Measurements from ENCODE around the gene AFF1.

Gene AFF1

DNA sequence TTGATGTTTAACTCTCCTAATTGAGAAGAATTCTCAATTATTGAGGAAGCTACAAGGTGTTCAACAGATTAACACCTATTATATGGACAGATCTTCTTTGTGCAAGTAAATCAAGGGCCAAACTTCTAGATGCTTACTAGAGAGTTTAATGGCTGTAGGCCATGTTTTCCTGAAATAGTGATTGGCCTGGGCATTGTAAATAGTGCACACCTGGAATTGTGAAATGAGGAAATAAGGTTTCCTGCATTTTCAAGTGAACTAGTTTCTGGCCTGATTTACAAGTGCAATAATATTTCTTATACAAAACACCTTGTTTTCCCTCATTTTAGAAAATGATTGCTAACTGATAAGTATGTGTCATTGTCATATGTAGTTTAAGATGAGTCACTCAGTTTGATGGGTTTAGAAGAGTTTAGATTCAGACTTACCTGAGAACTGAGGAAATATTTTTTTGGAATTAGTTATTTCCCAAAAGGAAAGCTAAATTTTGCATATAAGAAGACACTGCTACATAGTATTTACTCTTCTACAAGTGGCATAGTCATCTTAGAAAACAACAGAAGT is 21.2 kb downstream of the AFF1 start:
- no peak for DNase-seq (ENCODE audit: low read depth)

GRCh38 chr4:86957215-86957614 is 22.4 kb downstream of the AFF1 start:
- DNase-seq (ENCODE audit: low read depth): no peak

DNA sequence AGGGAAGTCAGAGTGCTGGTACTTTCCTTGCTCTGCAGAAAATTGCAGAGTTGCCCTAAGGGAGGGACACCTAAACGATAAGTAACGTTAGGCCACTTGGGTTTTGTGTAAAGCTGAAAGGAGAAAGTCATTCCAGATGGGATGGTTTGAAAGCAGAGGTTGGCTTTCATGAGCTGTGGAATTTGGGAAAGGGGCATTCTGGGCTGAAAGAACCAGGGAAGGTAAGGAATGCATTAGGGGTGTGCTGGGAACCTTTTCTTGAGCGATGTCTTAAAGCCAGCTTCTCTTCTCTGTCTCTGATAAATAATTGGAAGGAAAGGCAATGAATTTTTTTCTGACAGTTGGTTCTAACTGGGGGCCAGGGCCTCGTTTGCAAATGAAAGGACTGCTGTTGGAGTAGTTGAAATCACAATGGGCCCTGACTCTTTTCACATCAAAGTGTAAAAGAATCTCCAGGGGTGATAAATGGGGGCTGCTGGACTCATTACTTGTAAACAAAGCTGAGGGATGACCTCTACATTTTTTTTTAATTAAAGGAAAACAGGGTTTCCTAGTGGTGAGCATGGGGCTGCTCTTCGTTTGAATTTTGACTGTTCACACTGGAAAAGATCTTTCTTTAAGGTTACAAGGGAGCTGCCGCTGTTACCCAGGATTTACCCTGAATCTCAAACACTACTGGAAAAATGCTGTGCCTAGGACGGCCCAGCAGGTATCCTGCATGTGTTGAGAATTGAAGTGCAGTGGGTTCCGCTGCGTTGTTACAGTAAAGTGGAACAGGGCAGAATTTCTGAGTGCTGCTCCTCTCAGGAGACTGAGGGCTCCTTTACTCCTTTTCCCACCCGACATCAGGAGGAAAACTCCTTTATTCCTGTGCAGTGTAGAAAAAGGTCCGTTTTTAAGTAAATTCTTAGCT is 25.0 kb downstream of the AFF1 start:
- no peak for DNase-seq (ENCODE audit: low read depth)

DNA sequence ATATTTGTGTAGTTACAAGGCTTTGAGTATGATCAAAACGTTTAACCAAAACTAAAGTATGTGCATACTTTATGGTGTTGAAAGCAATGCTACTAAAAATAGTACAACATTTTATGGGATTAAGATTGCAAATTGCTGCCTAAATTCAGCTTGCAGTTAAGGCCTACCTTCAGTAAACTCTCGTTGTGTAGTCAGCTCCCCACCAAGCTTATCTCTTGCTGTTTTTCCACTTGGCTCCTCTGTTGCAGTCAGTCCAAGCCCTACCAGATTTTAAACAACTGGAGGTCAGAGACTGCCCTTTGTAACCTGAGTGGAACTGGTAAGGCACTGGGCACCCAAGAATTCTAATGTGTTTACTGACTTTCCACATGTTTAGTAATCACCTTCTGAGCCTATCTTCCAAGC is 25.7 kb downstream of the AFF1 start:
- no peak for DNase-seq (ENCODE audit: low read depth)

- DNase-seq (ENCODE audit: low read depth): no peak
These were observed 26.3 kb downstream of the AFF1 start for GRCh38 chr4:86961116-86961515.

DNA sequence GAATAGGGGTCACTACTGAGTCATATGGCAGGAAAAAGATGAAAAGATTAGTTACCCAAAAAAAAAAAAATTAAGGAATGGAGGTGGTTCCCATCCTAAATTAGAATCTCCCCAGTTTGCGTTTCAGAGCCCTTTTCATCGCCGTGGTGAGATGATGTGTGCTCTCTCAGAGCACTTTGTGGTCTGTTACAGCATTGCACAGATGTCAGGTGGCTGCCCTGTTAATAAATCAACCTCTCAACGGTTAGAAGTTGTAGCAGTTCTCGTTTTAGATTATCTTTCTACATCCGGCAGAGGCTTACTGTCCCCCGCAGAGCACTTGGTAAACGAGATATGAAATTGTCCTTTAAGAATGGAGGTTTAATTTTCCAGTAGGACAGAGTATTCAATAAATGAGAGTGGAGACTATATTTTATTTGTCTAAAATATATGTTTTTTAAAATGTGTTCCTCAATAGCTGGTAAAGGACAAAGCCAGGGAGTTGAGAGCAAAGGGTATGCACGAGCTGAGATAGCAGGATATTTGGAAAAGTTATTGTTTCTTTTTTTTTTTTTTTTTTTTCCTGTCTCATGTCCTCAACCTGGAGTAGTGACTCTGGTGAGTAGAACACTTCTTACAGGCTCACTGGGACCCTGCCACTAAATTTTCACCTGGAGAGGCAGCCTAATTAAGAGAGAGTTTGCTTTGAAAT is 26.9 kb downstream of the AFF1 start:
- DNase-seq (ENCODE audit: low read depth): no peak

DNA sequence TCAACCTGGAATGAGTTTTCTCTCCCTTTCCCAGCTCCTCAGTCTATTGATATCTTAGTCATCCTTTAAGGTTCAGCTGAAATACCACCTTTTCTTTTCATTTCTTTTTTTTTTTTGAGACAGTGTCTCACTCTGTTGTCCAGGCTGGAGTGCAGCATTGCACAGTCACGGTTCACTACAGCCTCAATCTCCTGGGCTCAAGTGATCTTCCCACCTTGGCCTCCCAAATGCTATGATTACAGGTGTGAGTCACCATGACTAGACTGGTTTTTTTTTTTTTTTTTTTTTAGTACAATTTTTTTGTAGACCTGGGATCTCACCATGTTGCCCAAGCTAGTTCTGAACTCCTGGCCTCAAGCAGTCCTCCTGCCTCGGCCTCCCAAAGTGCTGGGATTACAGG is 28.9 kb downstream of the AFF1 start:
- no peak for DNase-seq (ENCODE audit: low read depth)

DNA sequence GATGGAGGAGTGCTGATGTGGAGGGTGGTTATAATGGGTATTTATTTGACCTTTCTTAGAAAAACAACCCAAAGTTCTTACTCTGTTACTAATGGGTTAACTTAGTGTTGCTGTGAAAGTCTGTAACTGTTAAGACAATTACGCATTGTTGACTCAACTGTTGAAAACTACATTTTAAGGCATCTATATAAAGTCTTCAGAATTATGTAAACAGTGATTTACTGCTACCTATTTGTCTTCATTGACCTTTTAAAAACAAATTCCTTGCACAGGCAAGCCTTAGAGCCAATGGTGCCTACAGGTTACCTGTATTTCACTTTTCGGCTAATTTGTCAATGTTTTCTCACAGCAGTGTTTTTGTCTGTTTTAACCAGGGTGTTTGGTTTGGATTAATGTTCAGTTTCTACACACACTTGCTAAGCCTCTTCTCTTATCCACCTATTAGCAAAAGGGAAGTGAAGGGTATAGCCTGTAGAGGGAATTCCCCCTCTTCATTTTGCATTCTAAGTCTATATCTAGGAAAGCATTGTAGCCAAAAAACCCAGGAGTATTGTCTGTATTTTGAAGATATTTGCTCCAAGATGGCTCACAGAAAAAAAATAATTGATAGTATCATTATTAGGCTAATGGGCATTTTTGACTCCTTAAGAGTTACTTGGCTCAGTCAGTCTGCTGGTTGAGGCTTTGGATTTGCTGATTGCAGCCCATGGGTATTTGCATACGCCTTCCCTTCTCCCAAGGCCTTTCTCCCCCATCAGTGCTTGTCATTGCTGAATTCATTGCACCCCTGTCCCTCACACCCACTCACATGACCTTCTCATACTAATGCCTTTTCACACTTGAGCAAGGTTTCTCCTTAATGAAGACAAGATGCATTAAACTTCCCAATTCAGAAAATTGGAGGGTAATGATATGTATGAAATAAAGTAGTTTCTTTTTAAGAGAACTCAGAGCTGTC is 30.5 kb downstream of the AFF1 start:
- DNase-seq (ENCODE audit: low read depth): no peak

DNA sequence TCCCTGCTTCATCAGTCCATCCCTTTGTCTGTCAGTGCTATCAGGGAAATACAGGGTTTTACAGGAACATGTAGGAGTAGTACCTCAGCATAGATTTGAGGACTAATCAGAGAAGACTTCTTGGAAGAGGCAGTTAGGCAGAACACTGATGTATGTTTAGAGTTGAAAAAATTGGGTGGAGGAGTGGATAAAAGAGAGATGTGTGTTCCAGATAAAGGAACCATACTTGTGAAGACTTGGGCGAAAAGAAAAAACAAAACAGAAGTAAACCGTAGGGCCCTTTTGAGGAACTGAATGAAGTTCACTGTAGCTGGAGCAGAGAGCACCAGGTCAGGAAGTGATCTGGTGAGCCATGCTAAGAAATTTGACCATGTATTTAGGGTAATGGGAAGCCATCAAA is 32.3 kb downstream of the AFF1 start:
- no peak for DNase-seq (ENCODE audit: low read depth)

GRCh38 chr4:86967798-86968197 is 33.0 kb downstream of the AFF1 start:
- DNase-seq (ENCODE audit: low read depth): no peak

DNA sequence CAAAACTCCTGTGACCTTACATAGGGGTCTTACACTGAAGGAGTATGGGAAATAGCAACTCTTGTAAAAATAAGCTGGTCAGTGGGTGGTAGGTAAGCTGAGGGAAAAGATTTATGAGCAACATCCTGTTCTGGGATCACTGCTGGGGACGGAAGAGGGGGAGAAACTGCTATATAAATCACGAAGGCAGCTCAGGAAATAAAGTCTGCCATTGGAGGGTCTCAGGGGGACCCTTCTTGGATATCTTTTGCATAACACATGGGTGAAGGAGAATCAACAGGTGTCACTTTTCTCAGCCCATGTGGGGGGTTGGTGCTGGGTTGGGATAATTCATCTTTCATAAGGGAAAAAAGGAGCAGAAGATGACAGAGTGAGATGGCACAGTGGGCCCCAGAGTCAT is 33.7 kb downstream of the AFF1 start:
- no peak for DNase-seq (ENCODE audit: low read depth)

GRCh38 chr4:86970447-86971354 is 35.9 kb downstream of the AFF1 start:
- no peak for DNase-seq (ENCODE audit: low read depth)

- no peak for DNase-seq (ENCODE audit: low read depth)
These were observed 36.5 kb downstream of the AFF1 start for GRCh38 chr4:86971355-86971683.

DNA sequence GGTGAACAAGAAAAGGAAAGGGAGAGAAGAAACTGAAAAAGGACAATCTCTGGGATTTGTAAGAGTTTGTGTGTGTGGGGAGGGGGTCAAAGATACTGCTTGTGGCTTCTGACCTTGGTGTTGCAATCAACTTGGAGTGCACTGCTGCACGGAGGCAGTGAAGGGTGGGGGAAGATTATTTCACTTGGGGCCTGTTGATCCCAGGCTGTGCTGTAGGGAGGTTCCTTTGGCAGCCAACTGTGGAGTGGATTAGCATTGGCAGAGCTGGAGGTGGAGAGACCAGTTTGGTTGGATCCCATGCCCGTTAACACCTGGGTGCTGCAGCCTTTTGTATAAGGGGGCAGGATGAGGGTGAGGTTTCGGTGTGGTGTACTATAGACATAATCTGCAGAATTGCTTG is 38.2 kb downstream of the AFF1 start:
- DNase-seq (ENCODE audit: low read depth): no peak

DNA sequence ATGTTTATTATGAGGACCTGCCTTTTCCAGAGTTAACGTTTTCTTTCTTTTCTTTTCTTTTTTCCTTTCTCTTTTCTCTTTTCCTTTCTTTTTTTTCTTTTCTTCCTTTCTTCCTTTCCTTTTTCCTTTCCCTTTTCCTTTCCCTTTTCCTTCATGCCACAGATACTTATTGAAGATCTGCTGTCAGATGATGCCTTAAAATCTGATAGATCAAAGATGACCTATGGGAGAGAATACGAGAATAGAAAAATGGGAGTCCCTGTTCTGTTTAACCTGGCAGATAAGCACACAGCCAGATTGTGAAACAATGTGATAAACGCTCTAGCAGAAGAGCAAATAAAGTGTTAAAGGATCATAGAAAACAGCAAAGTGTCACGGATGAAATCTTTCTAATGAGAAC is 38.9 kb downstream of the AFF1 start:
- no peak for DNase-seq (ENCODE audit: low read depth)

DNA sequence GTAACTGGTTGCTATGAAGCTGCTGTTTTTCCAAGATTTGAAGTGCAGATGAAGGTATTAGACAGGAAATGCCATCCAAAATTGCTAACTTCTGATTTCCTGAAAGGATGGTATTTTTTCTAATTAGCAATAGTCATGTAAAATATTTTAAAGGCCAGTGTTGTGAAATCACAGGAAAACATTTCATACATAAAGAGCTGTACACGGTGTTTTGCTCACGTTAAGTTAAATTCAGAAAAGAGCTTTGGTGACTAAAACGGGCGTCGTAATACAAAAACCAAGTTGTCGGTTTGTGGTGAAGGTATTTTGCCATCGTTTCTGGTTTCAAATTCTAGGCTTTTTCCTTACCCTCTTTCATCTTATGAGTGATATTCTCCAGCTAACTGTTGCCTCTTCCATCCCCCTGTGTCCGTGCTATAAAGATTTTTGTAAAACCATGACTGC is 39.8 kb downstream of the AFF1 start:
- DNase-seq (ENCODE audit: low read depth): no peak

DNA sequence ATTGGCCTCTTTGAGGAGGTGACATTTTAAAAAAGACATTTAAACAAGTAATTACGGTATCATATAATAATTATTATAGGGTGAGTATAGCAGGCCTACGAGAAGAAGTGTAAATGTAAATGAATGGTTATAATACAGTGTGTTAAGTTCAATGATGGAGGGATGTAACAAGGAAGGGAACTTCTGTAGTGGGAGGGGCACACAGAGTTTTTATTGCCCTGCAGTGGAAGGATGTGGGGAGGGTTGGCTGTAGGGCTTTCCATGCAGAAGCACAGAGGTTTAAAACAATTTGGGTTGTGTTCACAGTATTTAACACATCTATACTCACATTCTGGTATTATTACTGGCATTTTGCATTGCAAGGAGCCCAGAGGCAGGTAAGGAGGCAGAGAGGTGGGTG is 41.1 kb downstream of the AFF1 start:
- no peak for DNase-seq (ENCODE audit: low read depth)

DNA sequence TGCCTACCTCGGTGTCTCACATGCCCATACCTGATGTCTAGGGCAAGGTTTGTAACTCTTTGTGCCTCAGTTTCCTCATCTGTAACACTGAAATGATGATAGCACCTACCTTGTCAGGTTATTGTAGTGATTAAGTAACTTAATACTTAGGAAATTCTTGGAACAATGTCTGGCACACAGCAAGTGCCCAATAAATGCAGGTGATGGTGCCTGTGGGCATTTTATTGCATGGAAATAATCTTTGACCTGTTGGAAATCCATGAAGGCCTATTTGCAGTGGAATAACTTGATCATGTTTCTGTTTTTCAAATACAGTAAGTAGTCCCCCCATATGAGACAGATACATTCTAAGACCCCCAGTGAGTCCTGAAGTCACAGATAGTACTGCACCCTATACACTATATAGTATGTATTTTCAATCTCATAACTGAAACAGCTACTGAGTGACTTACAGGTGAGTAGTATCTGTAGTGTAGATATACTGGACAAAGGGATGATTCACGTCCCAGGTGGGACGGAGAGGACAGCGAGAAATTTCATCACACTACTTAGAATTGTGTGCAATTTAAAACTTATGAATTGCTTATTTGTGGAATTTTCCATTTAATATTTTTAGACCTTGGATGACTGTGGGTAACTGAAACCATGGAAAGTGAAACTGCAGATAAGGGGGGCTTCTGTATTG is 42.1 kb downstream of the AFF1 start:
- DNase-seq (ENCODE audit: low read depth): no peak

- no peak for DNase-seq (ENCODE audit: low read depth)
These were observed 42.9 kb downstream of the AFF1 start for GRCh38 chr4:86977621-86978184.

- no peak for DNase-seq (ENCODE audit: low read depth)
These were observed 43.9 kb downstream of the AFF1 start for GRCh38 chr4:86978709-86979108.
